ENCODE results near the gene AOPEP.

The AOPEP gene

GRCh38 chr9:95015569-95015968, 289.1 kb downstream of the AOPEP start (continued):
- TF ChIP-seq ZIC2 (tag by site-specific recombination; IDR thresholded peaks at IDR 0.05) (no peak), ZSCAN30 (tag by site-specific recombination; IDR thresholded peaks at IDR 0.05) (no peak), KLF7 (tag by site-specific recombination; IDR thresholded peaks at IDR 0.05; ENCODE audit: borderline replicate concordance) (no peak), REPIN1 (tag by site-specific recombination; IDR thresholded peaks at IDR 0.05; ENCODE audit: low read depth) (no peak), ZNF354C (tag by site-specific recombination; IDR thresholded peaks at IDR 0.05; ENCODE audit: borderline replicate concordance, low read depth) (no peak)

- ChIA-PET POLR2A (interaction anchor here (0.8 to 0.9 kb wide), 2 partner anchors 9 to 10 kb away, joined by 3 to 6 read pairs; no protein-coding TSS in a partner anchor), CTCF (interaction anchor here (1.3 kb wide), 1 partner anchor 114 kb away, joined by 5 read pairs; no protein-coding TSS in a partner anchor)
- TF ChIP-seq ZBTB6 (tag by site-specific recombination; IDR thresholded peaks at IDR 0.05): peak; percentile 46; the same call in 1 of the 2 replicates
- no peak for TF ChIP-seq ZNF623 (tag by site-specific recombination; IDR thresholded peaks at IDR 0.05)
- no peak for TF ChIP-seq SETDB1 (IDR thresholded peaks at IDR 0.05; ENCODE audit: insufficient read length, low read length)
- TF ChIP-seq ZNF292 (tag by site-specific recombination; IDR thresholded peaks at IDR 0.05; ENCODE audit: borderline replicate concordance, low read depth): no peak
- no peak for TF ChIP-seq ZIC2 (tag by site-specific recombination; IDR thresholded peaks at IDR 0.05)
- TF ChIP-seq ZBTB11 (tag by site-specific recombination; conservative IDR thresholded peaks at IDR 0.05; ENCODE audit: low read depth): no peak
- TF ChIP-seq ZNF555 (tag by site-specific recombination; conservative IDR thresholded peaks at IDR 0.05): no peak
- Histone ChIP-seq H3K36me3 (ENCODE audit: control insufficient read depth in 2 of 2, insufficient read depth in 1 of 2, low read length in 2 of 2) (peaks cover 3 to 35% of the 10 kb centered on the region in 2 experiments; a peak in 2 of 3 replicates), H3K4me3 (ENCODE audit: low read depth, low read length) (no peak overlapping the region), H3K9me3 (ENCODE audit: control insufficient read depth, insufficient read depth, low read depth, low read length) (no peaks in the 10 kb centered on the region), H3K4me1 (ENCODE audit: control insufficient read depth, insufficient read depth, low read length) (no peaks in the 10 kb centered on the region), H3K27ac (ENCODE audit: extremely low read depth, low read depth, low read length) (no peak overlapping the region)
Measured at GRCh38 chr9:95017062-95017461, 290.6 kb downstream of the AOPEP start.

DNA sequence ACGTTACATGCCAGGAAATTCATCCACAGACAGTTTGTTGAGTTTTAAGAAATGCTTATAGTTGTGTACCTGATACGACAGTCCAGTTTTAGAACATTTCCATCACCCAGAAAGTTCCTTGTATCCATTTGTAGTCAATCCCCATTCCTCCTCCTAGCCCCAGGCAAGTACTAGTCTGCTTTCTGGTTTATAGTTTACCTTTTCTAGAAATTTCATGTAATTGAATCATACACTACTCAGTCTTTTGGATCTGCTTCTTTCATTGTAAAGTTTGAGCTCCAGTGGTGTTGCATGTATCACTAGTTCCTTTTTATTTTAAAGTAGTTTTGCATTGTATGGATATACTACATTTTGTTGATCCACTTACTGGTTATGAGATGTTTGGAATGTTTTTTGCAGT, 291.2 kb downstream of the AOPEP start:
- Histone ChIP-seq H3K4me1 (ENCODE audit: control insufficient read depth, insufficient read depth, low read length) (no peaks in the 10 kb centered on the region), H3K36me3 (ENCODE audit: control insufficient read depth in 2 of 2, insufficient read depth in 1 of 2, low read length in 2 of 2) (peaks cover 3 to 35% of the 10 kb centered on the region in 2 experiments; a peak in 2 of 3 replicates), H3K9me3 (ENCODE audit: control insufficient read depth, insufficient read depth, low read depth, low read length) (no peaks in the 10 kb centered on the region), H3K27ac (ENCODE audit: extremely low read depth, low read depth, low read length) (no peak overlapping the region), H3K4me3 (ENCODE audit: low read depth, low read length) (no peak overlapping the region)
- TF ChIP-seq ZNF530 (tag by site-specific recombination; IDR thresholded peaks at IDR 0.05; ENCODE audit: low read depth) (no peak), MZF1 (tag by site-specific recombination; IDR thresholded peaks at IDR 0.05; ENCODE audit: borderline replicate concordance) (no peak), ZBTB44 (tag by site-specific recombination; IDR thresholded peaks at IDR 0.05) (no peak), ZSCAN30 (tag by site-specific recombination; IDR thresholded peaks at IDR 0.05) (no peak), GLI4 (tag by site-specific recombination; IDR thresholded peaks at IDR 0.05) (no peak), GLIS2 (tag by site-specific recombination; IDR thresholded peaks at IDR 0.05) (no peak), KLF10 (tag by site-specific recombination; IDR thresholded peaks at IDR 0.05) (no peak), ZNF18 (tag by site-specific recombination; IDR thresholded peaks at IDR 0.05) (no peak), ZNF202 (tag by site-specific recombination; IDR thresholded peaks at IDR 0.05; ENCODE audit: borderline replicate concordance) (no peak), SP7 (tag by site-specific recombination; IDR thresholded peaks at IDR 0.05) (no peak), ZNF362 (tag by site-specific recombination; IDR thresholded peaks at IDR 0.05) (no peak), YY1 (tag by site-specific recombination; IDR thresholded peaks at IDR 0.05) (no peak), ZNF76 (tag by site-specific recombination; IDR thresholded peaks at IDR 0.05; ENCODE audit: borderline replicate concordance, low read depth) (no peak), MEIS1 (CRISPR knock-in tag; IDR thresholded peaks at IDR 0.05; ENCODE audit: borderline replicate concordance) (no peak)
- ChIA-PET CTCF (no interaction called here), POLR2A (no interaction called here)

All from HEK293 (cell line).